GM21526 (cell line): ENCODE results near the gene CYP2J2.
"Not testable (repeated sequence)": the region's sequence is repeated elsewhere in the genome, so short reads cannot be mapped to it uniquely, and the experiment has no call there.

Experiments used
- ATAC-seq: cut with Tn5 transposase; IDR thresholded peaks from one replicate; pipeline ENCODE4 v1.9.1; 2021; ENCODE audit warnings: moderate library complexity; ENCODE audit not compliant: unreplicated experiment, low FRiP score

Gene CYP2J2

GRCh38 chr1:59921258-59921899 is 5.2 kb downstream of the CYP2J2 start:
- not testable (repeated sequence) for ATAC-seq

- no peak for ATAC-seq
These were observed 6.8 kb downstream of the CYP2J2 start for GRCh38 chr1:59919746-59920145.

- no peak for ATAC-seq
These were observed 8.8 kb downstream of the CYP2J2 start for GRCh38 chr1:59917785-59918180.

- ATAC-seq, result no peak
These were observed 9.4 kb downstream of the CYP2J2 start for GRCh38 chr1:59917026-59917784.

- ATAC-seq, result no peak
These were observed 11.1 kb downstream of the CYP2J2 start for GRCh38 chr1:59915516-59915915.

GRCh38 chr1:59914791-59915286 is 11.7 kb downstream of the CYP2J2 start:
- not testable (repeated sequence) for ATAC-seq

GRCh38 chr1:59908682-59909081 is 17.9 kb downstream of the CYP2J2 start:
- ATAC-seq, result no peak

GRCh38 chr1:59908084-59908483 is 18.5 kb downstream of the CYP2J2 start:
- no peak for ATAC-seq

- ATAC-seq, result no peak
These were observed 19.6 kb downstream of the CYP2J2 start for GRCh38 chr1:59906931-59907330.

- peak; percentile 71 for ATAC-seq
These were observed 23.3 kb downstream of the CYP2J2 start for GRCh38 chr1:59903141-59903754.

GRCh38 chr1:59901770-59902388 is 24.7 kb downstream of the CYP2J2 start:
- no peak for ATAC-seq

GRCh38 chr1:59900640-59901039 is 25.9 kb downstream of the CYP2J2 start:
- ATAC-seq, result no peak

- no peak for ATAC-seq
These were observed 27.6 kb downstream of the CYP2J2 start for GRCh38 chr1:59898927-59899326.

GRCh38 chr1:59897165-59897564 is 29.4 kb downstream of the CYP2J2 start:
- no peak for ATAC-seq

GRCh38 chr1:59892841-59893811 is 33.4 kb downstream of the CYP2J2 start:
- ATAC-seq, result no peak

- no peak for ATAC-seq
These were observed 41.3 kb downstream of the CYP2J2 start for GRCh38 chr1:59885160-59885832.

- ATAC-seq, result no peak
These were observed 45.8 kb downstream of the CYP2J2 start for GRCh38 chr1:59880735-59881134.

- ATAC-seq, result no peak
These were observed 46.5 kb downstream of the CYP2J2 start for GRCh38 chr1:59879996-59880505.

GRCh38 chr1:59879574-59879973 is 47.0 kb downstream of the CYP2J2 start:
- ATAC-seq, result peak; percentile 95
